HG03066 (cell line): ENCODE results near the gene CSTF1.
"Not testable (repeated sequence)": the region's sequence is repeated elsewhere in the genome, so short reads cannot be mapped to it uniquely, and the experiment has no call there.

Experiments used
- ATAC-seq: cut with Tn5 transposase; IDR thresholded peaks from one replicate; pipeline ENCODE4 v1.9.1; 2021; ENCODE audit warnings: low read depth; ENCODE audit not compliant: unreplicated experiment

Gene CSTF1

GRCh38 chr20:56403465-56403864 is 11.0 kb downstream of the CSTF1 start:
- no peak for ATAC-seq

GRCh38 chr20:56405356-56405755 is 12.9 kb downstream of the CSTF1 start:
- ATAC-seq, result not testable (repeated sequence)

- no peak for ATAC-seq
These were observed 14.5 kb downstream of the CSTF1 start for GRCh38 chr20:56406910-56407309.

GRCh38 chr20:56409521-56409920 is 17.1 kb downstream of the CSTF1 start:
- ATAC-seq, result no peak

GRCh38 chr20:56409956-56410355 is 17.5 kb downstream of the CSTF1 start:
- ATAC-seq, result no peak

- ATAC-seq, result not testable (repeated sequence)
These were observed 18.8 kb downstream of the CSTF1 start for GRCh38 chr20:56411287-56411686.

- ATAC-seq, result peak; percentile 57
These were observed 19.5 kb downstream of the CSTF1 start, which contains the start of gene CASS4 for GRCh38 chr20:56411759-56412472. Gene CASS4, plus strand, starts transcription at chr20:56412260. Its CDS starts 199 bp downstream, at chr20:56412459.

- ATAC-seq, result no peak
These were observed 20.0 kb downstream of the CSTF1 start for GRCh38 chr20:56412473-56412790.

GRCh38 chr20:56412949-56413348 is 20.5 kb downstream of the CSTF1 start:
- no peak for ATAC-seq

DNA sequence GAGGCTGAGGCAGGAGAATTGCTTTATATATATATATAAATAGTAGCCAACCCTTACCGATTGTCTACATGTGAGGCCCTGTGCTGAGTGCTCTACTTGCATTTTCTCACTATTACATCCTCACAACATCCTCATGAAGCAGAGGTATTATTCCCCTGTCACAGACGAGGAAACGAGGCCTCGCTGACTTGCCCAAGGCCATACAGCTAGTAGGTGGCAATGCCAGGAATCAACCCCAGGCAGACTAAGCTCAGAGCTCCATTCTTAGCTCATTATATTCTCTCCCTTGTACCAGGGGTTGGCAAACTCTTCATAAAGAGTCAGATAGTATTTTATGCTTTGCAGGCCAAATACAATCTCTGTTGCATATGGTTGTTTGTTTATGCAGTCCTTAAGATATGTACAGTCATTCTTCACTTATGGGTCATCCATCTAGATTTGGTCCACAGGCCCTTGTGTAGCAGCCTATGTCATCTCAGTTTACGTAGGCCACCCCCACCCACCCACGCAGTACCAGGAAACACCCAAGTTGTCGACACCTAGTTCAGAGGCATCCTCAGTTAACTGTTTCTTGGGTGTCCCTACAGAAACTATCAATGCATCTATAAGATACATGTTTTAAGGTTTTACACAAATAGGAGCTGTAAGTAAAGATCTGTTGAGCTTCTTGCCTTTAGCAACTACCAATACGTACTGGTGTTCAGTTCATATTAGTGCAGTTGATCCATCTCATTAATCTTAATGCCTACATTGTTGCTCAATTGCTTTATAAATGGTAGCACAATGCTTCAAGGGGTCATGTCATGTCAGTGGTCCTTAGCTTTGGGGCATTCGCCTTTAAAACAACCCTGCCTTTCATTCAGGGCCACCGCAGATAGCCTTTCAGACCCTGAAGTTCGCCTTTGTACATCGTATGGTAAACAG is 22.7 kb downstream of the CSTF1 start:
- no peak for ATAC-seq

DNA sequence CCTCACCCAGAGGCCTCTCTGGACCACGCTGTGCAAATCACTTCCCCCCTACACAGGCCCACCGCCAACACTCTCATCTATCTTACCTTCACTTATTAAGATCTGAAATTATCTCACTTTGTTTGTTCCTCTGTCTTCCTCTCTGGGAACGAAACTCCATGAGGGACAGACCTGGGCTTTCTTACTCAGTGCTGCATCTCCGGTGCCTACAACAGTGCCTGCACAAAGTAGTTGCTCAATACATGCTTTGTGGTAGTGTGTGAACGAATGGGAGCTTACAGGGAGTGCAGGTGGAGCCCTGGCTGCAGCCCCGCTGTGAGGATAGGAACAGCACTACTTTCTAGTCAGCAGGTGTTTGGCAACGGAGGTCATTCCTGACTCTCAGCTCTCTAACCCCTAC is 25.0 kb downstream of the CSTF1 start:
- no peak for ATAC-seq

DNA sequence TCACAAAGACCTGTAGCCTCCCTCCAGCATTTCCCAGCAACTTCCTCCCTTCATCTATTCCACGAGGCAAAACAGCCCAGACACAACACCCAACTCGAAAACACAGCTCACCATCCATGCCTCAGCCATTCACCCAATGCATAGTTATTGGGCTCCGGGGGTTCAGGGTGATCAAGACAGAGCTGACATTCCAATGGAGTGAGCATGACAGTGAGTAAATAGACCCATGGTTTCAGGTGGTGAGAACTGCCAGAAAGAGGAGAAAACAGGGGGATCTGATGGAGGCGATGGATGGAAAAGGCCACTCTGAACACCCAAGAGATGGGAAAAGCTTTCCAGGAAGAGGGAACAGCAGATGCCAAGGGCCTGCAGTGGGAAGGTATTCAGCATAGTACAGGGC is 25.5 kb downstream of the CSTF1 start:
- ATAC-seq, result no peak

DNA sequence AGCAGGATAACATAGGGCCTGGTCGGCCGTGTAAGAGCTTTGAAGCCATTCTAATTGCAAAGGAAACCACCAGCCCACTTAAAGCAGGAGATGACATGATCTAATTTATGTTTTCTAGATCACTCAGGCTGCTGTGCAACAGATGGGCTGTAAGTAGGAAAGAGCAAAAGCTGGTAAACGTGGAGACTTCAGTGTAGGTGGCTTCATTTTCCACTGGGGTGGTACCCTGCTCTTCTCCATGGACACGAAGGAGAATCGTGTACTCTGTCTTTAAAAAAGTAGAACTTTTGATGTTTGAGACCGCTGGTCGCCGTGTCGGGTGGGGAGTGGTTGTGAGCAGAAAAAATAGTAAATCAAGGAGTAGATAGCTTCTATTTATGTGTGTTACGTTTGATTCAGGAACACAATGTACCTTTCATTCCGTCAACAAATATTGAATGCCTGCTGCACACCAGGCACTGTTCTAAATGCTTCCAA is 26.0 kb downstream of the CSTF1 start:
- no peak for ATAC-seq

- no peak for ATAC-seq
These were observed 27.6 kb downstream of the CSTF1 start for GRCh38 chr20:56420028-56420427.

- ATAC-seq, result no peak
These were observed 28.7 kb downstream of the CSTF1 start for GRCh38 chr20:56420940-56421688.

DNA sequence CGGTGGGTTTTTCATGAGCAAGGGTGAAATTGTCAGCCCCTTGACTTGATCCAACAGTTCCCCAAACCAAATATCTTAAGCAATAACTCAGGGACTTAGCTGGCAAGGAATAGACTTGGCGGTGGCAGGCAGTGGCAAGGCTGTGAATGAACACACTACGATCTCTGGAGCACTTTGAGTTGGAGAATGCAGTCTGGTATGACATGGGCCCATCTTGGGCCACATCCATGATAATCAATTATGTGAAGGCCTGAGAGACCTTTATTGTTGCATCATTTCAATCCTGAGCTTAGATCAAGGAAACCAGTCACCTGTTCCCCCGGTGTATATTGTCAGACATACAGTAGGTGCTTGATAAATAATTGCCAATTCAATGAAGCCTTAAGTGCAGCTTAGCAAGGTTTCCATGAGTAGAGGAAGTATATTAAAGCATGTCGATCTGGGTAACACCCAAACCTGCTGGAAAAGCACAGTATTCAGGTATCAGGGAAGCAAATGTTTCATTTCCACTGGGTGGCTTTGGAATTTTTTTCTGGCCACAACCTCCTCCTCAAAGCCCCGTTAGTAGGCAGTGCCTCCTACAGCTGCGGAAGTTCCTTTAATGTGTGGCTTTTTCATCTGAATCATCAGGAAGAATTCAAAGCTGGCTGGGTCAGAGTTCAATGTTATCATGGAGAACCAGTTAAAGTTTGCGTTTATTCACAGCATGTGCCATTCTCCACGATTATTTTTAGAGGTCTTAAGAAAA is 29.8 kb downstream of the CSTF1 start:
- no peak for ATAC-seq

- no peak for ATAC-seq
These were observed 30.4 kb downstream of the CSTF1 start for GRCh38 chr20:56422824-56423189.

DNA sequence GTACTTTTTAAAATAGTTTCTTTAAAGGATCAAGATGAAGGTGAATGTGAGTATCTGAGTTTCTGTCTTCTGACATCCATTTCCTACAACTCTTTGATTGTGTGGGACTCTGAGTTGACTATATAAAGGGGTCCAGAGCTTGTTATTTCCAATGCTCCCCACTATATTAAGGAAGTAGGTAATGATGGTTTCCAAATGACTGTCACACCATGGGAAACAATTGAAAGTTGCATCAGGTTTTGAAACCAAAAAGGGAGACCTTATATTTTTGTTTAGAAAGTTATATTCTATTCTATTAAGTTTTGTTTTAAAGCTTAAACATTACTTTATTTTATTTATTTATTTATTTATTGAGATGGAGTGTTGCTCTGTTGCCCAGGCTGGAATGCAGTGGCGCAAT is 30.8 kb downstream of the CSTF1 start:
- no peak for ATAC-seq

DNA sequence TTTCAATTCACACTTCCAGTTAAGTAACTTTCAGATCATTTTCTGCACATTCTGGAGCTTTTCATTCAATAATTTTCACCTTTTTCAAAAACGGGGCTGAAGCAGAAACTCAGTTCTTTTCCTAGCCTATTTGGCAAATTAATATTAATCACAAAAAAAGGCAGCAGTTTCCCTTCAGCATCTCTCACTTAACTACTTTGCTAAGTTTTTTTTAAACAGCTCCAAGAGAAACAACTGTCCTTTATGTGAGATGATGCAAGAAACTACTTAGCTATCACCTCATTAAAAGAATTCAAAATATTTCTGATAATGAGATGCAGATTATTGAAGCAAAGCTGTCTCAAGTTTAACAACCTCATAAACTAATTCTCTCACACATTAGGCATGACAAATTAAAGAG is 31.4 kb downstream of the CSTF1 start:
- no peak for ATAC-seq

- ATAC-seq, result no peak
These were observed 32.5 kb downstream of the CSTF1 start for GRCh38 chr20:56424931-56425330.
